ENCODE results near the gene ZNF827.

Gene ZNF827, protein sequence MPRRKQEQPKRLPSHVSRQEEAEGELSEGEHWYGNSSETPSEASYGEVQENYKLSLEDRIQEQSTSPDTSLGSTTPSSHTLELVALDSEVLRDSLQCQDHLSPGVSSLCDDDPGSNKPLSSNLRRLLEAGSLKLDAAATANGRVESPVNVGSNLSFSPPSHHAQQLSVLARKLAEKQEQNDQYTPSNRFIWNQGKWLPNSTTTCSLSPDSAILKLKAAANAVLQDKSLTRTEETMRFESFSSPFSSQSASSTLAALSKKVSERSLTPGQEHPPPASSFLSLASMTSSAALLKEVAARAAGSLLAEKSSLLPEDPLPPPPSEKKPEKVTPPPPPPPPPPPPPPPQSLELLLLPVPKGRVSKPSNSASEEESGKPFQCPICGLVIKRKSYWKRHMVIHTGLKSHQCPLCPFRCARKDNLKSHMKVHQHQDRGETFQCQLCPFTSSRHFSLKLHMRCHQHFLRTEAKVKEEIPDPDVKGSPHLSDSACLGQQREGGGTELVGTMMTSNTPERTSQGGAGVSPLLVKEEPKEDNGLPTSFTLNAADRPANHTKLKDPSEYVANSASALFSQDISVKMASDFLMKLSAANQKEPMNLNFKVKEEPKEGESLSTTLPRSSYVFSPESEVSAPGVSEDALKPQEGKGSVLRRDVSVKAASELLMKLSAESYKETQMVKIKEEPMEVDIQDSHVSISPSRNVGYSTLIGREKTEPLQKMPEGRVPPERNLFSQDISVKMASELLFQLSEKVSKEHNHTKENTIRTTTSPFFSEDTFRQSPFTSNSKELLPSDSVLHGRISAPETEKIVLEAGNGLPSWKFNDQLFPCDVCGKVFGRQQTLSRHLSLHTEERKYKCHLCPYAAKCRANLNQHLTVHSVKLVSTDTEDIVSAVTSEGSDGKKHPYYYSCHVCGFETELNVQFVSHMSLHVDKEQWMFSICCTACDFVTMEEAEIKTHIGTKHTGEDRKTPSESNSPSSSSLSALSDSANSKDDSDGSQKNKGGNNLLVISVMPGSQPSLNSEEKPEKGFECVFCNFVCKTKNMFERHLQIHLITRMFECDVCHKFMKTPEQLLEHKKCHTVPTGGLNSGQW

DNA sequence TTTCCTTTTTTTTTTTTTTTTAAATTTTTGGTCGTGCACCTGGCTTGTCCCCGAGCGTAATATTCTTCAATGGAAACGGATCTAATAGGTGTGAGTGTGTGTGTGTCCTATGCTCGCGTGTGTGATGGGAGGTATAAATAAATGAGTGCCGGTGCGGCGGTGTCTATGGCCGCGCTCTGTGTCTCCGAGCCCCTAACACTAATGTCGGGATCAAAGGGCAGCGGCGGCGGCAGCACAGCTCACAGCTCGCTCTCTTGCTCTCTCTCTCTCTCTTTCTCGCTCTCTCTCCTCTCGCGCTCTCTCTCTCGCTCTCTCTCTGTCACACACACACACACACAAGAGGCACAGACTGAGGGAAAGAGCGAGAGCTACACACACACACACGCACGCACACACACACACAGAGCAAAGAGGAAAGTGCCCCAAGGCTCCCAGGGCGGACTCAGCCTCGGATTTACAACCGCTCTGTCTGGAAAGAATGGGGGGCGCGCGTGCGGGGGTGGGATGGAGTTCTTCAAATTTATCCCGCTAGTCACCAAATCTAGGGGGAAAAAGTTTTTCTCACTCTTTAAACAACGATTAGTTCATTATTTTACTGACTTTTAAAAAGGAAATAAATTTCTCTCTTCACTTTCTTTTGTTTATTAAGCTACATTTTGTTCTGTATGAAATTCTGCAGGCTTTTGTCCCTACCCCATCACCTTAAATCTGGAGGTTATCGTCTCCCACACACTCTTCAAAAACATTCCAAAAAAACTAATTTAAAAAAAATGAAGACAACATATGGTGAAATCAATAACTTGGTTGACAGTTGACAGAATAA is at the start of gene ZNF827:
Gene ZNF827, minus strand, starts transcription at position 206 of the 823 bp plus-strand sequence. CDS start 416 bp downstream, outside the sequence.
- DNase-seq (ENCODE audit: low read depth), result peak; percentile 23

GRCh38 chr4:145984563-145984962 is 45.9 kb upstream of the ZNF827 start:
- no peak for DNase-seq (ENCODE audit: low read depth)

GRCh38 chr4:145982791-145983190 is 44.2 kb upstream of the ZNF827 start:
- no peak for DNase-seq (ENCODE audit: low read depth)

DNA sequence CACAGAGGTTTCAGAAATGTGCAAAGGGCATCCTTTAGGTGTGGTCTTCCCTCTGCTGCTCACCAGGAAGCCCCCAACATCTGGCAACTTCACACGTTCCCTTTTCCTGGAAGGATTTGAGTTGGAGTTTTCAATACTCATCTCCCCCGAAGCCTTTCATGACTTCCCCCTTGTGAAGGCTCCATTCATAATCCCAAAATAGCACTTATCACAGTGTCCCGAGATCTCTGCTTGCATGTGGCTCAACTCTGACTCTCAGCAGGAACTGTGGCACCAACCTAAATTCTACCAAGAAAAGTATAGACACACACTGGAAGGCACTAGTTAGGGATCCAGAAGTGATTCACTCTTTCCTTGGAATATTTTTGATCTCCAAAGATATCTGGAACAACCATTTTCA is 40.5 kb upstream of the ZNF827 start:
- no peak for DNase-seq (ENCODE audit: low read depth)

DNA sequence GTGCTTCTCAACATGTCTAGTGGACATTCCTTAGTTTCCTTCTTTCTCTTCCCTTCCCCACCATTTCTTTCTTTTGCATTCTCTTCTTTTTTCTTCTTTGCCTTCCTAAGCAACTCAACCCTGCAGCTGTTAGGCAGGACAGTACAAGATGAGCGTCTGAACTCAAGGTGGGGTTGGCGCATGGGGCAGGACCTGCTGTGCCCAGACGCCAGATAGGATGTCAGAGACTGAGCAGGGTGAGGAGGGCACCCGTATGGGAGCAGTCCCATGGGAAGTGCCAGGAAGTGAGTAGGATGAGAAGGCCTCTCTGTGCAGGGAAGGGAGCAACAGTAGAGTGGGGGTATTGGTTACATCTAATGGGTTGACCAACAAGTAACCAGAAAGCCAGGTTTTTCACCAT is 38.1 kb upstream of the ZNF827 start:
- DNase-seq (ENCODE audit: low read depth), result no peak

DNA sequence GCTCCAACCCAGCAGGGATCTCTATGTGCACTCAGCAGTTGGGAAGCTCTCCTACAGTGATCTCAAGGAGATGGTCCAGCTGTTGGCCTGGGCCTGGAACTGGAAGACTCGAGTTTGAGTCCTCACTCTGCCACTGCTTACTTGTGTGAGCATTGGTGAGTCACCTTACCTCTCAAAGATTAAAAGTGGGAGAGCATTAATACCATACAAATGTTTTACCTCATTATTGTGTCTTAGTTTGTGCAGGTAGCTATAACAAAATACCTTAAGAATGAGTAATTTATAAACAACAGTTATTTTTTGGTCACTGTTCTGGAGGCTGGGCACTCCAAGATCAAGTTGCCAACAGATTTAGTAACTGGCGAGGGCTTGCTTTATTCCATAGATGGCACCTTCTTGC is 21.4 kb upstream of the ZNF827 start:
- DNase-seq (ENCODE audit: low read depth), result no peak

DNA sequence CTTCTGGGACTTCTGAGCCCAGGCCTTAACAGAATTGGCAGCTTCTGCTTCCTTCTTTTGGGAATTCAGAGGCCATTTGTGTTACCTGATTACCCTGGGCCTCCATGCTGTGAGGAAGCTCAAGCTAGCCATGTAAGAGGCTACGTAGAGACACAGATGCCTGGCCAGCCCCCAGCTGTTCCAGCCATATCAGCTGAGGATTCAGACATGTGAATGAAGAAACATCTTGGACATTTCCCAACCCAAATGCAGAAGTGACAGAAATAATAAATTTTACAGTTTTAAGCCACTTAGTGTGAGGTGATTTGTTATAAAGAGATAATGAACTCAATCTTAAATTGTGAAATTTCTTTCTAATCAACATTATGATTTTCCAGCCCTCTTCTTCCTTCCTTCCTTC is 18.7 kb upstream of the ZNF827 start:
- no peak for DNase-seq (ENCODE audit: low read depth)

GRCh38 chr4:145956288-145956890 is 17.8 kb upstream of the ZNF827 start:
- DNase-seq (ENCODE audit: low read depth), result no peak

DNA sequence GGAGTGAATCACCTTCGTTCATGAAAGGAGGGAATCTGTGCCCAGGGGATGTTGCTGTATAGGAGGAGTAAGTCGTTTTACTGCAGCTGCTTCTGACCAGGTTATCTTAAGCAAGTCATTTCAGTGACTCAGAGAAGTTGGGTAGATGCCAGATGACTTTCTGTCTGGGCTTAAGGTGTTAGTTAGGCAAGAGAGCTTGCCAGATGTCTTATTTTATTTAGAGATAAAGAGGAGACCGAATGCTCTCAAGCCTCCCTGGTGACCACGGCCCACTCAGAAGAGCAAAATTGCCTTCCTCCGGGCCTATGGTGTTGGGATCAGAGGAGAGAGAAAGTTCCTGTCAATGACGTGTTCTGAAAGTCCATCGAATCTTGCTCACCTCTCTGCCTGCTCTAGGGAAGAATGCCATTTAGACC is 16.3 kb upstream of the ZNF827 start:
- DNase-seq (ENCODE audit: low read depth), result no peak

DNA sequence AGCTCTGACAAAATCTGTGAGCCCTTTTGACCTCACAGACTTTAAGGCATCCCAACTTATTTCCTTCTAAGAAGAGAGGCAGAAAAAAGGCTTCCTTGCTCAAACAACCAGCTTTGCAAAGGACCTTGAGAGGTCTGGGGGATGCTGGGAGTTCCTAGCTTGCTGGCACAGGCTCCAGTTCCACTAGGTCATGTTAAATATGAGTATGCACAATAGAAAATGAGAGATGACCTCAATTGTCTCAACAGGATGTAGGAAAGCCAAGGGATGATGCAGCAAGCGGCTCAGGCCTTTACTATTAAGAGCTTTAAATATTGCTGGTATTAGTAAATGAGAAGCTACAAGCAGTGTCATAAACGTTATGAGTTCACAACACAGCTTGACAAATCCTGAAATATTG is 13.3 kb upstream of the ZNF827 start:
- DNase-seq (ENCODE audit: low read depth), result no peak

GRCh38 chr4:145945431-145946155 is 7.0 kb upstream of the ZNF827 start:
- no peak for DNase-seq (ENCODE audit: low read depth)

DNA sequence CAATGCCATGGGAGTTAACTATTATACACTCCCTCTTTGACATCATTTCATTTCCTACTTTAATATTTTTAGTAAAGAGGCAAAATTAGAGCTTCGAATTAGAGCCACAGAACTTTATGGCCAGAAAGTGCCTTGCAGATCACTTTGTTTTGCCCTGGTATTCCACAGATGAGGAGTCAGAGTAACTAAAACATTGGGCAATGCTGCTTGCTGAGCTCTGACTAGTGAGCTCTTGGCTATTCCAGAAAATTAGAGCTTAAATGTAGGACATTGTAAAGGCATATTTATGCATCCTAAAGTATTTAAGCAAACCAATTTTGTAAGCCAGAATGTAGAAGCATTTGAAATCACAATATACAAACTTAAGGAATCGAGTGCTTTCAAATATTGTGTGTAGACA is 6.3 kb upstream of the ZNF827 start:
- DNase-seq (ENCODE audit: low read depth), result no peak

GRCh38 chr4:145939856-145940255 is 1.2 kb upstream of the ZNF827 start:
- DNase-seq (ENCODE audit: low read depth), result no peak

GRCh38 chr4:145939441-145939750 is 773 bp upstream of the ZNF827 start:
- DNase-seq (ENCODE audit: low read depth), result no peak

DNA sequence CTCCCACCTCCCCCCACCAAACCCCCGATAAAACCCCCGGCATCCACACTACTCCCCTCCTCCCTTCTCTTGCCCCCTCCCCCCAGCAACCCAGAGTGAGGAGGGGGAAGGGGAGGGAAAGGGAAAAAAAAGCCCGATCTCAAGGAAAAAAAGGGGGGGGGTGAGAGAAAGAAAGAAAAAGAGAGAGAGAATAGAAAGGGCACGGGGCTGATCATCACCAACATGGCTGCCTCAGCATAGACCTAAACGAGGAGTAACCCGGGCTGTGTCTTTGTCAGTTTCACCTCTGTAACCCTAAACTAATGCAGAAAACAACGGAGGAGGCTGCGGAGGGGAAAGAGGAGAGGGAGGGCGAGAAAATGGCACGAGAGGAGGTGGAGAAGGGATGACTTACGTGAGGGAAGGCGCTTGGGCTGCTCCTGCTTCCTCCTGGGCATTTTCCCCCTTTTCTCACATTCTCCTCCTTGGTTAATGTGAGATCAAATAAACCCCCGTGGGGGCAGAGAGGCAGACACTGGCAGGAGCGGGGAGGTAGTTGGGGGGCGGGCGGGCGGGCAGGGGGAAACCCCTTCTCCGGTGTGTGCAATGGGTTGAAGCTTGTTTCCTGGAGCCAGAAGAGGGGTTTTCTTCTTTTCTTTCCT is 532 bp downstream of the ZNF827 start:
- no peak for DNase-seq (ENCODE audit: low read depth)

DNA sequence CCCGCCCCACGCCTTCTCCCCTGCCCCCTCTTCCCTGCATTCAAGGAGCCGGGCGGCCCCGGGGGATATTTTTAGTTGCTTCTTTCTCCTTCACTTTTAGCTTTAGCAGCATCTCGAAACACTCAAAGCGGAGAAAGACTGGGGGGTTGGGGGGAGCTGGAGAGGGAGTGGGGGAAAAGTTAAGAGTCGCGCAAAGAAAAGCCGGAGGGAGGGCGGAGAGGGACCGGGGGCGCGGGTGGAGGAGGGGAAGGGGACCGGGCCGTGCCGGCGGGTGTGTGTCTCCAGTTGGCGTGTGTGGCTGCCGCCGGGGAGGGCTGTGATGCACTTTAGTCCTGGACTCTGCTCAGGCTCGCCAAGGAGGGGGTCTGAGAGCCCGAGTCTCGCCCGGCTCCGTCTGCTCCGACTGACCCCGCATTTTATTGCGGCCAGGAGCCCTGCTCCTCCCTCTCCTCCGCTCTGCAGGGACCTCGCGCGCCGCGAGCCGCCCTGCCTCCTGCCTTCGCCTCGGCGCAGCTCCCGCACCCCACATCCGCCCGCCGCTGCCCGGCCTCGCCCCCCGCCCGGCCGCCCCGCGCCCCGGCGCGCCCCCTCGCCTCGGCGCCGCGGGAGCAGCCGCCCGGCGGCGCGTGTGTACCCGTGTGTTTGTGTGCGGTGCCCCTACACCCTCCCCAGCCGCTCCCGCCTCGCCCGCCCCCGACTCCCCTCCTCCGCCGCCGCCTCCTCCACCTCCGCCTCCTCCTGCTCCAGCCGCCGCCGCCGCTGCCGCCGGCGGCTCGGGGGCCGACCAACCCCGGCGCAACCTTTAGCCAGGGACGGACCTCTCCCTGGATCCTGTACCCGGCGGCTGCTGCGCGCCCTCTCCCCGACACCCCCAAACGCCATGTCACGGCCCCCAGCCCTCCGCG is 1.4 kb downstream of the ZNF827 start:
- DNase-seq (ENCODE audit: low read depth), result peak; percentile 25

- peak; percentile 38 for DNase-seq (ENCODE audit: low read depth)
Observed at GRCh38 chr4:145936142-145936996, 2.3 kb downstream of the ZNF827 start.

Data from stimulated activated CD8-positive, alpha-beta memory T cell treated with anti-CD3 and anti-CD28 coated beads, Interleukin-7, amount 100 ng/mL, for 24 hours (primary cell).